HL-60 (cell line): ENCODE measurements around the gene FOXP3.

Experiments
- DNase-seq, 2 experiments: peaks; one replicate each; pipeline ENCODE4 v3.0.0-alpha.2; 2010 to 2020; ENCODE audit warnings: low read depth in 1 of 2, low spot score in 1 of 2
- H3K27ac ChIP-seq: fragments of 250-450 bp; sonication (Bioruptor Pico); replicated peaks from 2 replicates; pipeline ENCODE4 v1.5.1; 2020; ENCODE audit warnings: mild to moderate bottlenecking, moderate library complexity
- H3K27me3 ChIP-seq: fragments of 250-450 bp; sonication (Bioruptor Pico); 2 replicates; pipeline ENCODE4 v1.5.1; 2021; ENCODE audit warnings: mild to moderate bottlenecking, moderate library complexity; ENCODE audit not compliant: insufficient read depth, poor library complexity, severe bottlenecking
- H3K4me3 ChIP-seq: replicated peaks from 2 replicates; pipeline ENCODE4 v1.5.1; 2011; ENCODE audit warnings: mild to moderate bottlenecking, control low read depth, low read length; ENCODE audit not compliant: insufficient read depth
- GABPA ChIP-seq: IDR thresholded peaks from 2 replicates; pipeline ENCODE4 v1.6.1; 2012; ENCODE audit warnings: low read depth
- POLR2AphosphoS5 ChIP-seq: IDR thresholded peaks from 2 replicates; pipeline ENCODE4 v1.6.1; 2012; ENCODE audit warnings: low read depth
- SPI1 ChIP-seq: IDR thresholded peaks from 2 replicates; pipeline ENCODE4 v1.6.1; 2012; ENCODE audit warnings: low read depth, mild to moderate bottlenecking, borderline replicate concordance
- TF ChIP-seq, protein P1 (sequence below): IDR thresholded peaks from one replicate; pipeline ENCODE4 v1.5.1; 2011; ENCODE audit warnings: low read length, control low read depth, inconsistent platforms; ENCODE audit not compliant: insufficient read depth
- TF ChIP-seq, protein P2 (sequence below): IDR thresholded peaks from 2 replicates; pipeline ENCODE4 v1.6.1; 2012; ENCODE audit warnings: low read depth; ENCODE audit not compliant: insufficient replicate concordance

FOXP3 gene

DNA sequence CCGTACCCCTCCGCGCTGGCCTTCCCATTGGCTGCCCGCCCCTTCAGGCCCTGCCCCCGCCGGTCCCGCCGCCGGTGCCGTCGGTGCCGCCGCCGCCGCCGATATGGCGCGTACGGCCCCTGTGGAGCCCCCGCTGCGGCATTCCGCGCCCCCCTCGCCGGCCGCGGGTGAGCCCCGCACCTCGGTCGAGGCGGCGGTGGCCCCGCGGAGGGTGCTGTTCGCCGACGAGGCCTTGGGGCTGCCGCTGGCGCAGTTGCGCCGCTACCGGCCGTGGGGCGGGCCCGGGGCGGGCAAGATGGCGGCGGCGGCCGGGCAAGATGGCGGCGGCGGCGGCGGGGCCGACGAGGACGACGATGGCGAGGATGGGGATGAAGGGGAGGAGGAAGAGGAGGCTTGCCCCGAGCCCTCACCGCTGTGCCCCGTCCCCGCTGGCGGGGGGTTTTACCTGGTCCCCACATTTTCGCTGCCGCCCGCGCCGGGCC is 5.3 kb upstream of the FOXP3 start, which contains the start of gene PPP1R3F:
Gene PPP1R3F, plus strand, starts transcription at position 27 of the 482 bp plus-strand sequence. Its CDS starts 77 bp downstream, at position 104.
- Histone ChIP-seq H3K27ac (peak within 1 kb of the TSS; percentile 95), H3K4me3 (peak within 1 kb of the TSS; percentile 55), H3K27me3 (no peaks in the 10 kb centered on the region)
- no peak for DNase-seq
- TF ChIP-seq POLR2AphosphoS5 = no peak; the same call in 1 of the 2 replicates
- no peak for TF ChIP-seq GABPA
- TF ChIP-seq, protein P1, sequence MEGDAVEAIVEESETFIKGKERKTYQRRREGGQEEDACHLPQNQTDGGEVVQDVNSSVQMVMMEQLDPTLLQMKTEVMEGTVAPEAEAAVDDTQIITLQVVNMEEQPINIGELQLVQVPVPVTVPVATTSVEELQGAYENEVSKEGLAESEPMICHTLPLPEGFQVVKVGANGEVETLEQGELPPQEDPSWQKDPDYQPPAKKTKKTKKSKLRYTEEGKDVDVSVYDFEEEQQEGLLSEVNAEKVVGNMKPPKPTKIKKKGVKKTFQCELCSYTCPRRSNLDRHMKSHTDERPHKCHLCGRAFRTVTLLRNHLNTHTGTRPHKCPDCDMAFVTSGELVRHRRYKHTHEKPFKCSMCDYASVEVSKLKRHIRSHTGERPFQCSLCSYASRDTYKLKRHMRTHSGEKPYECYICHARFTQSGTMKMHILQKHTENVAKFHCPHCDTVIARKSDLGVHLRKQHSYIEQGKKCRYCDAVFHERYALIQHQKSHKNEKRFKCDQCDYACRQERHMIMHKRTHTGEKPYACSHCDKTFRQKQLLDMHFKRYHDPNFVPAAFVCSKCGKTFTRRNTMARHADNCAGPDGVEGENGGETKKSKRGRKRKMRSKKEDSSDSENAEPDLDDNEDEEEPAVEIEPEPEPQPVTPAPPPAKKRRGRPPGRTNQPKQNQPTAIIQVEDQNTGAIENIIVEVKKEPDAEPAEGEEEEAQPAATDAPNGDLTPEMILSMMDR = no peak
- TF ChIP-seq SPI1 = no peak
- TF ChIP-seq, protein P2, sequence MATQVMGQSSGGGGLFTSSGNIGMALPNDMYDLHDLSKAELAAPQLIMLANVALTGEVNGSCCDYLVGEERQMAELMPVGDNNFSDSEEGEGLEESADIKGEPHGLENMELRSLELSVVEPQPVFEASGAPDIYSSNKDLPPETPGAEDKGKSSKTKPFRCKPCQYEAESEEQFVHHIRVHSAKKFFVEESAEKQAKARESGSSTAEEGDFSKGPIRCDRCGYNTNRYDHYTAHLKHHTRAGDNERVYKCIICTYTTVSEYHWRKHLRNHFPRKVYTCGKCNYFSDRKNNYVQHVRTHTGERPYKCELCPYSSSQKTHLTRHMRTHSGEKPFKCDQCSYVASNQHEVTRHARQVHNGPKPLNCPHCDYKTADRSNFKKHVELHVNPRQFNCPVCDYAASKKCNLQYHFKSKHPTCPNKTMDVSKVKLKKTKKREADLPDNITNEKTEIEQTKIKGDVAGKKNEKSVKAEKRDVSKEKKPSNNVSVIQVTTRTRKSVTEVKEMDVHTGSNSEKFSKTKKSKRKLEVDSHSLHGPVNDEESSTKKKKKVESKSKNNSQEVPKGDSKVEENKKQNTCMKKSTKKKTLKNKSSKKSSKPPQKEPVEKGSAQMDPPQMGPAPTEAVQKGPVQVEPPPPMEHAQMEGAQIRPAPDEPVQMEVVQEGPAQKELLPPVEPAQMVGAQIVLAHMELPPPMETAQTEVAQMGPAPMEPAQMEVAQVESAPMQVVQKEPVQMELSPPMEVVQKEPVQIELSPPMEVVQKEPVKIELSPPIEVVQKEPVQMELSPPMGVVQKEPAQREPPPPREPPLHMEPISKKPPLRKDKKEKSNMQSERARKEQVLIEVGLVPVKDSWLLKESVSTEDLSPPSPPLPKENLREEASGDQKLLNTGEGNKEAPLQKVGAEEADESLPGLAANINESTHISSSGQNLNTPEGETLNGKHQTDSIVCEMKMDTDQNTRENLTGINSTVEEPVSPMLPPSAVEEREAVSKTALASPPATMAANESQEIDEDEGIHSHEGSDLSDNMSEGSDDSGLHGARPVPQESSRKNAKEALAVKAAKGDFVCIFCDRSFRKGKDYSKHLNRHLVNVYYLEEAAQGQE = no peak

DNA sequence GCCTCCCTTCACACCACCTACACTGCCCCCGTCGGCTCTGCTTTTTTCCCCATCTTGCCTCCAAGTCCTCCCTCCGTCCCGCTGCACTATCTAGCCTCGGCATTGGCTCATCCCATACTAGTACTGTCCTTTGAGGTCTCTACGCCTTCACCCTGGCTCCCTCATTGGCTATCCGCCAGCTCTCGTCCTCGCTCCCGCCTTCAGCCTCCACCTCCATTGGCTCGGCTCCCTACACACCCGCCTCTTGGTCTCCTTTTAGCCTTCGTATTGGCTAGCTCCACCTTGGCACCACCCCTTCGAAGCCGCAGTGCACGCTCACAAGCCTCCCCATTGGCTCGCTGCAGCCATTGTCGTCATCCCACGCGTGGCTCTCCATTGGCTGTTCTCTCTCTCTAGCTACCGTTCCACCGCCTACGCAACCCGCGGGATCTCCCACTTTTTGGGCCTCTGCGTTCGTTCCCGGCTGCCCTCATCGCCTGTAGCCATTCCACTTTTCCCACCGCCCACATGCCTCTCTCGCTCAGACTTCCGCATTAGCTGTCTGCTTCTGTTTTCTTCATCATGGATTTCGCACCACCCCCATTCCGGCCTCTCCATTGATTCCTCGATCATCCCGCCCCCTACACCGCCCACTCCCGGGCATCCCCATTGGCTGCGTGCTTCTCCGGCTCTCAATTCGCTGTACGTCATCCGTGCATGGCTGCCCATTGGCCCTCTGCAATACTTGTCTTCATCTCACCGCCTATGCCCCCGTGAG is 4.7 kb upstream of the FOXP3 start:
- Histone ChIP-seq H3K27me3 (no peaks in the 10 kb centered on the region), H3K27ac (peak overlapping the region; percentile 95), H3K4me3 (peak overlapping the region; percentile 55)
- peak; percentile 94 to 98 for DNase-seq
- TF ChIP-seq POLR2AphosphoS5 (peak; percentile 77), GABPA (no peak), SPI1 (no peak)
- TF ChIP-seq, protein P2 = no peak
- TF ChIP-seq, protein P1 = no peak

DNA sequence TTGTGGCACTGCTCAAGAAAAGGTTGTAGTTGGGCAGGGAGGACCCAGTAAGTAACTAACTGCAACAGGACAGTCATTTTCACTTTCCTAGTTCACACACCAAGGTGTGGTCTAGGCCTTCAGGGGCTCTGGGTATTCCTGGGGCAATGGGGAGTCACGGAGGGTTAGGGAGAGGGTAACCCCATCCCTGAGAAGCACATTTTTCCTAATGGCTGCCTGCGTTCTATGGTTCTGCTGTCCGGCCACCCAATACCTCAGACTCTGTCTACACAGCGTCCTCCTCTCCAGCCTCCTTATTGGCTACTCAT is 4.1 kb upstream of the FOXP3 start:
- TF ChIP-seq SPI1 (no peak), POLR2AphosphoS5 (no peak), GABPA (no peak)
- TF ChIP-seq, protein P2 = no peak
- Histone ChIP-seq H3K4me3 (peak overlapping the region; percentile 55), H3K27me3 (no peaks in the 10 kb centered on the region), H3K27ac (peak overlapping the region; percentile 95)
- DNase-seq = no peak
